ENCODE data around the gene IL2RA. TPM values are rescaled to one million over a fixed set of nuclear protein-coding genes. Genes with fewer than 3 reads are reported as not detected.

IL2RA gene
- total and polyA plus RNA-seq, 9 of the 15 experiments (the other 6 are each of a cell fraction or from before 2014, with no cell fraction given) = 0.95 TPM; not detected in 8

DNA sequence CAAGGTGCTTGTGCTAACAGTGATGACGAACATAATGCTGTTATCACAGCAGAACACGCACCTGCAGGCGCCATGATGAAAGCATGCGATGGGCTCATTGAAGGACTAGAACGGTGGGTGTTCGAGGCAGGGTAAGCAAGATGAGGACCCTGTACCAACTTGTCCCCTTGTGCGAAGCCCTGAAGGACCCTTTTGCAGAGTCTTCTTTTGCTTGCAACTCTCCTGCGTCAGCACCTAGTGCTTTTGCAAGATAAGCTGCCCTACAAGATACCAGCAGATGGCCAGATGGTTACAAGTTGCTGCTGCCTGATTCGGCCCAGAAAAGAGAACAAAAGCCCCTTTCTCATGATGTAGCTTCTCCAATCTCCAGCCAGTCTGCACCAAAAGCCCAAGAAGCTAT lies 80.6 kb downstream of the IL2RA start (continued):
- no peak for TF ChIP-seq SIX5 (IDR thresholded peaks at IDR 0.05; ENCODE audit: borderline replicate concordance in 1 of 2, insufficient read depth in 1 of 2, low read depth in 1 of 2, low read length in 2 of 2)
- TF ChIP-seq SP1 (CRISPR knock-in tag; IDR thresholded peaks at IDR 0.05) = no peak
- no peak for TF ChIP-seq ZNF232 (CRISPR knock-in tag; IDR thresholded peaks at IDR 0.05)
- TF ChIP-seq HMG20A (CRISPR knock-in tag; conservative IDR thresholded peaks at IDR 0.05) = no peak
- peak; percentile 88 for TF ChIP-seq TAL1 (IDR thresholded peaks at IDR 0.05)
- TF ChIP-seq ZNF239 (CRISPR knock-in tag; IDR thresholded peaks at IDR 0.05) = no peak
- no peak; a peak in 1 of 4 replicates for TF ChIP-seq RCOR1 (IDR thresholded peaks at IDR 0.05; ENCODE audit: borderline replicate concordance in 1 of 2, low read depth in 2 of 2, low read length in 2 of 2)
- no peak for TF ChIP-seq KLF6 (CRISPR knock-in tag; IDR thresholded peaks at IDR 0.05; ENCODE audit: borderline replicate concordance)
- TF ChIP-seq, protein P1, sequence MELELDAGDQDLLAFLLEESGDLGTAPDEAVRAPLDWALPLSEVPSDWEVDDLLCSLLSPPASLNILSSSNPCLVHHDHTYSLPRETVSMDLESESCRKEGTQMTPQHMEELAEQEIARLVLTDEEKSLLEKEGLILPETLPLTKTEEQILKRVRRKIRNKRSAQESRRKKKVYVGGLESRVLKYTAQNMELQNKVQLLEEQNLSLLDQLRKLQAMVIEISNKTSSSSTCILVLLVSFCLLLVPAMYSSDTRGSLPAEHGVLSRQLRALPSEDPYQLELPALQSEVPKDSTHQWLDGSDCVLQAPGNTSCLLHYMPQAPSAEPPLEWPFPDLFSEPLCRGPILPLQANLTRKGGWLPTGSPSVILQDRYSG (tag; conservative IDR thresholded peaks at IDR 0.05; ENCODE audit: low read depth) = no peak
- TF ChIP-seq NR4A1 (CRISPR knock-in tag; IDR thresholded peaks at IDR 0.05) = no peak
- TF ChIP-seq NR4A1 (tag; IDR thresholded peaks at IDR 0.05) = no peak
- TF ChIP-seq RBM14 (IDR thresholded peaks at IDR 0.05; ENCODE audit: borderline replicate concordance, insufficient read depth, low read depth, low read length) = no peak
- no peak for TF ChIP-seq SMAD1 (IDR thresholded peaks at IDR 0.05; ENCODE audit: low read depth, low read length, partially characterized antibody)
- TF ChIP-seq FOXM1 (IDR thresholded peaks at IDR 0.05; ENCODE audit: low read depth) = peak; percentile 41; the same call in 1 of the 2 replicates
- no peak for TF ChIP-seq FOXM1 (CRISPR knock-in tag; IDR thresholded peaks at IDR 0.05; ENCODE audit: low read depth)
- no peak for TF ChIP-seq ZNF644 (tag; IDR thresholded peaks at IDR 0.05; ENCODE audit: low read depth)
- TF ChIP-seq KLF16 (IDR thresholded peaks at IDR 0.05) = peak; percentile 30; the same call in 1 of the 2 replicates
- no peak for TF ChIP-seq RBFOX2 (IDR thresholded peaks at IDR 0.05; ENCODE audit: low read depth, low read length)
- no peak for TF ChIP-seq ZC3H8 (IDR thresholded peaks at IDR 0.05)
- no peak for TF ChIP-seq CSDE1 (IDR thresholded peaks at IDR 0.05)
- no peak for TF ChIP-seq FOS (IDR thresholded peaks at IDR 0.05; ENCODE audit: extremely low read depth, insufficient read length)
- no peak for TF ChIP-seq TARDBP (IDR thresholded peaks at IDR 0.05)
- TF ChIP-seq ZNF408 (CRISPR knock-in tag; IDR thresholded peaks at IDR 0.05; ENCODE audit: low read depth) = no peak
- TF ChIP-seq ZNF668 (CRISPR knock-in tag; IDR thresholded peaks at IDR 0.05) = no peak
- no peak for TF ChIP-seq ZC3H4 (CRISPR knock-in tag; IDR thresholded peaks at IDR 0.05; ENCODE audit: borderline replicate concordance)
- TF ChIP-seq ZNF431 (CRISPR knock-in tag; IDR thresholded peaks at IDR 0.05) = no peak
- peak; percentile 78 for TF ChIP-seq MTA2 (IDR thresholded peaks at IDR 0.05; ENCODE audit: low read depth)
- no peak for TF ChIP-seq ZNF780A (CRISPR knock-in tag; IDR thresholded peaks at IDR 0.05)
- no peak for TF ChIP-seq EP400 (IDR thresholded peaks at IDR 0.05)
- no peak for TF ChIP-seq RBM34 (IDR thresholded peaks at IDR 0.05; ENCODE audit: borderline replicate concordance, insufficient read depth, low read length)
- no peak for TF ChIP-seq FOXK2 (conservative IDR thresholded peaks at IDR 0.05 in 1 of 2, IDR thresholded peaks at IDR 0.05 in 1 of 2; ENCODE audit: low read depth in 2 of 2)
- no peak for TF ChIP-seq KDM1A (IDR thresholded peaks at IDR 0.05)
- peak; percentile 58 to 78; a peak in 3 of 4 replicates for TF ChIP-seq TRIM24 (IDR thresholded peaks at IDR 0.05)
- TF ChIP-seq NFIX (CRISPR knock-in tag; IDR thresholded peaks at IDR 0.05; ENCODE audit: low read depth) = no peak
- no peak for TF ChIP-seq BDP1 (IDR thresholded peaks at IDR 0.05; ENCODE audit: insufficient read depth, insufficient read length)
